GM12878 (cell line): Measurements from ENCODE around the gene ZNF878. TPM values are rescaled to one million over a fixed set of nuclear protein-coding genes. Genes with fewer than 3 reads are reported as not detected.
A peak's percentile ranks its signal among the peaks of the same experiment; 100 is the strongest.
"Not testable (repeated sequence)": the region's sequence is repeated elsewhere in the genome, so short reads cannot be mapped to it uniquely, and the experiment has no call there.

ENCODE experiments used
- ATAC-seq: fragments of 200-7000 bp; cut with Tn5 transposase; 3 replicates; pipeline ENCODE4 v1.9.1; 2020; ENCODE audit warnings: mild to moderate bottlenecking, moderate library complexity
- BruUV-seq: library from RNA; stranded (reverse); fragments of 400-500 nt; replicated peaks from 2 replicates; lab custom pipeline; 2021; lab: Mats Ljungman, UMichigan
- CTCF ChIA-PET: fragments of 300-600 bp; sonication (Branson Sonifier 250); formaldehyde crosslinking; extraction: SDS; loops from one replicate; lab custom pipeline; 2021; ENCODE audit warnings: inconsistent platforms; lab: Yijun Ruan, JAX
- POLR2A ChIA-PET: fragments of 350-600 bp; formaldehyde crosslinking; extraction: SDS; loops from one replicate; lab custom pipeline; 2021; ENCODE audit warnings: inconsistent platforms; lab: Charles Lee
- RAD21 ChIA-PET: fragments of 300-600 bp; sonication (Branson Sonifier 250); formaldehyde crosslinking; loops from one replicate; lab custom pipeline; 2023; ENCODE audit warnings: antibody characterized with exemption; ENCODE audit not compliant: unreplicated experiment; lab: Charles Lee
- SMC1A ChIA-PET: fragments of 300-600 bp; sonication (Branson Sonifier 250); formaldehyde crosslinking; loops from one replicate; lab custom pipeline; 2023; ENCODE audit not compliant: unreplicated experiment, uncharacterized antibody; lab: Charles Lee
- DNase-seq: peaks from one replicate; pipeline ENCODE4 v3.0.0-alpha.2; 2011; ENCODE audit warnings: low read depth, low spot score
- FAIRE-seq: peaks from 3 replicates; lab custom pipeline; 2011; peaks lifted over from hg19 to GRCh38; lab: Jason Lieb, UNC
- H2AFZ ChIP-seq: 2 replicates; pipeline ENCODE4 v1.6.0; 2011; ENCODE audit warnings: low read depth, low read length, control low read depth; ENCODE audit not compliant: control insufficient read depth
- H3K27ac ChIP-seq: 2 replicates; pipeline ENCODE4 v1.5.1; 2011; ENCODE audit warnings: control low read depth; ENCODE audit not compliant: control insufficient read depth, insufficient read depth
- H3K27me3 ChIP-seq, 2 experiments: replicated peaks in 1 of 2; 2 replicates each; pipeline versions ENCODE4 v1.6.0 to v1.6.1; 2011; ENCODE audit warnings: low read length in 1 of 2; ENCODE audit not compliant: control insufficient read depth in 2 of 2, insufficient read depth in 2 of 2
- H3K36me3 ChIP-seq, 2 experiments: 2 replicates each; pipeline ENCODE4 v1.5.1; 2011; ENCODE audit warnings: low read length in 1 of 2; ENCODE audit not compliant: control insufficient read depth in 2 of 2, insufficient read depth in 2 of 2
- H3K4me1 ChIP-seq: 2 replicates; pipeline ENCODE4 v1.6.1; 2011; ENCODE audit warnings: mild to moderate bottlenecking, low read length, moderate library complexity, mixed read lengths; ENCODE audit not compliant: control insufficient read depth, insufficient read depth
- H3K4me2 ChIP-seq: 2 replicates; pipeline ENCODE4 v1.6.0; 2011; ENCODE audit warnings: control low read depth; ENCODE audit not compliant: control insufficient read depth, insufficient read depth
- H3K4me3 ChIP-seq: fragments of 200-600 bp; sonication (generic); 2 replicates; pipeline ENCODE4 v1.5.1; 2016
- H3K79me2 ChIP-seq: 2 replicates; pipeline ENCODE4 v1.6.0; 2011; ENCODE audit warnings: low read length; ENCODE audit not compliant: control insufficient read depth, insufficient read depth
- H3K9ac ChIP-seq: 2 replicates; pipeline ENCODE4 v1.8.0; 2011; ENCODE audit warnings: low read length, control low read depth, mixed read lengths; ENCODE audit not compliant: control insufficient read depth, insufficient read depth
- H3K9me3 ChIP-seq: replicated peaks from 3 replicates; pipeline ENCODE4 v1.5.1; 2011; ENCODE audit warnings: mild to moderate bottlenecking, low read length; ENCODE audit not compliant: control insufficient read depth, insufficient read depth
- H4K20me1 ChIP-seq: 2 replicates; pipeline ENCODE4 v1.6.0; 2011; ENCODE audit not compliant: control insufficient read depth, insufficient read depth
- CBFB ChIP-seq: IDR thresholded peaks from 2 replicates; pipeline ENCODE4 v1.6.1; 2016; ENCODE audit warnings: antibody characterized with exemption, low read depth
- CBX5 ChIP-seq: sonication (generic); IDR thresholded peaks from 2 replicates; pipeline ENCODE4 v1.6.1; 2016; ENCODE audit warnings: low read depth, moderate library complexity, mild to moderate bottlenecking, inconsistent platforms
- CREB1 ChIP-seq: IDR thresholded peaks from 2 replicates; pipeline ENCODE4 v1.6.1; 2012; ENCODE audit warnings: low read depth, mild to moderate bottlenecking, inconsistent platforms
- IRF4 ChIP-seq: IDR thresholded peaks from 2 replicates; pipeline ENCODE4 v1.6.1; 2011; ENCODE audit warnings: low read depth, low read length
- KLF5 ChIP-seq: fragments of 450-650 bp; IDR thresholded peaks from 2 replicates; pipeline ENCODE4 v1.6.1; 2014; ENCODE audit warnings: mild to moderate bottlenecking; ENCODE audit not compliant: partially characterized antibody
- SRF ChIP-seq, 2 experiments: IDR thresholded peaks; 2 replicates each; pipeline ENCODE4 v1.6.1; 2011; ENCODE audit warnings: low read depth in 2 of 2, low read length in 2 of 2, mild to moderate bottlenecking in 1 of 2, moderate library complexity in 1 of 2
- USF1 ChIP-seq: IDR thresholded peaks from 2 replicates; pipeline ENCODE4 v1.6.1; 2011; ENCODE audit warnings: borderline replicate concordance, low read depth, mild to moderate bottlenecking, moderate library complexity, mixed read lengths, low read length; ENCODE audit not compliant: insufficient read depth; ENCODE audit errors: extremely low read length
- WGBS: methylation state at CpG from one replicate; pipeline ENCODE4 v1.1.6; 2016; ENCODE audit warnings: low lambda C conversion rate; ENCODE audit not compliant: insufficient replicate concordance, insufficient coverage; ENCODE audit errors: missing lambda C conversion rate; 5-methylcytosine and 5-hydroxymethylcytosine counted together
- in situ Hi-C: fragments of 300-500 bp; cut with MboI; formaldehyde crosslinking; loops from 9 replicates; pipeline ENCODE4 v1.14.3; 2018; ENCODE audit warnings: mixed read lengths
- intact Hi-C: fragments of 100-400 bp; cut with micrococcal nuclease; formaldehyde crosslinking; loops from one replicate; pipeline ENCODE4 v1.14.2; 2022; ENCODE audit not compliant: unreplicated experiment
- polyA plus RNA-seq, 11 experiments: library from polyadenylated mRNA; depleted of rRNA in 4 of 11; unstranded in 6 of 11; stranded (reverse) in 5 of 11; fragments of >200 nt; fragmentation: Nextera tagmentation in 4 of 11; fragmentation: Illumina TruSeq in 1 of 11; extraction: Ambion mirVana in 4 of 11; extraction: Trizol in 1 of 11; gene quantifications; 1 replicate in 1 of 11; 2 replicates in 10 of 11; pipeline versions ENCODE4 v1.2.1 to v1.2.3, GENCODE V29; 2011 to 2016; ENCODE audit warnings: inconsistent platforms in 2 of 11, missing spikeins in 2 of 11, low read depth in 1 of 11
- total RNA-seq, 4 experiments: library from RNA; depleted of rRNA in 3 of 4; stranded (reverse); fragments of >200 nt in 3 of 4; fragmentation: Illumina TruSeq in 1 of 4; extraction: Trizol in 1 of 4; gene quantifications; 2 replicates each; pipeline versions ENCODE4 v1.2.1 to v1.2.3, GENCODE V29; 2013 to 2021

Gene ZNF878
- total and polyA plus RNA-seq, 10 of the 15 experiments (the other 5 are each of a cell fraction or from before 2014, with no cell fraction given): 0.24 to 1.3 (median 0.71) TPM

DNA sequence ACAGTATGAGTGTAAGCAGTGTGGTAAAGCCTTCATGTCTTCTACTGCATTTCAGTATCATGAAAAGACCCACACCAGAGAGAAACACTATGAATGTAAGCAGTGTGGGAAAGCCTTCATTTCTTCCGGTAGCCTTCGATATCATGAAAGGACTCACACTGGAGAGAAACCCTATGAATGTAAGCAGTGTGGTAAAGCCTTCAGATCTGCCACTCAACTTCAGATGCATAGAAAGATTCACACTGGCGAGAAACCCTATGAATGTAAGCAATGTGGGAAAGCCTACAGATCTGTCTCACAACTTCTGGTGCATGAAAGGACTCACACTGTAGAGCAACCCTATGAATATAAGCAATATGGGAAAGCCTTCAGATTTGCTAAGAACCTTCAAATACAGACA, 24.6 kb upstream of the ZNF878 start:
- Histone ChIP-seq H3K27ac (no peak overlapping the region), H3K4me1 (no peaks in the 10 kb centered on the region), H3K79me2 (no peaks in the 10 kb centered on the region), H2AFZ (no peak overlapping the region), H3K4me3 (no peak overlapping the region), H3K27me3 (no peaks in the 10 kb centered on the region), H3K4me2 (no peak overlapping the region), H3K36me3 (peaks cover 0 to 6% of the 10 kb centered on the region in 2 experiments; a peak in 2 of 4 replicates), H3K9ac (no peak overlapping the region), H3K9me3 (peaks cover 45% of the 10 kb centered on the region), H4K20me1 (no peaks in the 10 kb centered on the region)
- FAIRE-seq (no peak), ATAC-seq (no peak), DNase-seq (no peak)
- ChIA-PET CTCF (no interaction called here), SMC1A (no interaction called here), RAD21 (no interaction called here), POLR2A (no interaction called here)
- no TSS peak for BruUV-seq
- intact Hi-C loops: no loop called here
- in situ Hi-C loops: no loop called here
- 81% methylated on average over 3 of the region's 3 CpGs for WGBS
- TF ChIP-seq KLF5: peak; percentile 44
- no peak for TF ChIP-seq SRF (IDR thresholded peaks at IDR 0.05; ENCODE audit: low read depth in 2 of 2, low read length in 2 of 2)
- no peak for TF ChIP-seq USF1
- no peak for TF ChIP-seq IRF4
- TF ChIP-seq CBFB: no peak
- TF ChIP-seq CBX5: peak; percentile 83; the same call in 1 of the 2 replicates
- no peak for TF ChIP-seq CREB1

DNA sequence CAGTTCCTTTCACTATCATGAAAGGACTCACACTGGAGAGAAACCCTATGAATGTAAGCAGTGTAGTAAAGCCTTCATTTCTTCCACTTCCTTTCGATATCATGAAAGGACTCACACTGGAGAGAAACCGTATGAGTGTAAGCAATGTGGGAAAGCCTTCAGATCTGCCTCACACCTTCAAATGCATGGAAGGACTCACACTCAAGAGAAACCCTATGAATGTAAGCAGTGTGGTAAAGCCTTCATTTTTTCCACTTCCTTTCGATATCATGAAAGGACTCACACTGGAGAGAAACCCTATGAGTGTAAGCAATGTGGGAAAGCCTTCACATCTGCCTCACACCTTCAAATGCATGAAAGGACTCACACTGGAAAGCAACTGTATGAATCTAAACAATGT, 23.6 kb upstream of the ZNF878 start:
- H3K4me2 ChIP-seq, ATAC-seq, H3K36me3 ChIP-seq, BruUV-seq, SMC1A ChIA-PET, intact Hi-C loops, H2AFZ ChIP-seq: not testable (repeated sequence)
- peak; percentile 66 for TF ChIP-seq KLF5
- TF ChIP-seq CBX5: peak; percentile 84; the same call in 1 of the 2 replicates
- TF ChIP-seq, all 136 proteins: peak for 2; not testable (repeated sequence) for 134
- RAD21 ChIA-PET, DNase-seq, H3K4me3 ChIP-seq, H4K20me1 ChIP-seq, H3K27me3 ChIP-seq, H3K4me1 ChIP-seq, FAIRE-seq, H3K79me2 ChIP-seq, CTCF ChIA-PET, H3K9ac ChIP-seq, H3K27ac ChIP-seq, POLR2A ChIA-PET, in situ Hi-C loops: not testable (repeated sequence)
- peaks cover 45% of the 10 kb centered on the region for H3K9me3 ChIP-seq
- 76% methylated on average over 3 of the region's 3 CpGs for WGBS
